Stimulated activated CD8-positive, alpha-beta memory T cell treated with anti-CD3 and anti-CD28 coated beads, Interleukin-12 subunit alpha, Interleukin-12 subunit beta, amount 100 ng/mL, for 24 hours (primary cell): ENCODE data around the gene PLEKHM3.

Experiments
- DNase-seq: peaks from one replicate; pipeline ENCODE4 v3.0.0-alpha.2; 2020; ENCODE audit errors: extremely low read depth

Gene PLEKHM3

DNA sequence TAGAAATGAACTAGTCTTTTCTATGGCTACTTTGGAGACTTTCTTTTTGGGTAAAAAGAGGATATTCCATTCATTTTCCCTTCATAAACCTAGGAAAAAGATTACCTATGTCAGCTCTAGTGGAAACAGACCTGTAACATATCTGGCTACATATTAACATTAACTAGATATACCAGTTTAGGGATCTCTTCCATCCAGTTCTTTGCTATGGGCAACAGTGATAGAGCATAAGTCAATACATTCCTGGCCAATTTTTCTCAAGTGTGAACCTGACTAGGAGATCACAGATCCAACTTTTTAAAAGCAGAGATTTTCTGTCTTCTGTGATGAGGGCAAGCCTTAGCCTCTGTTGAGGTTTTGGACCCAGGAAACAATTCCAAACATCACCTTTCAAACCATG is 34.5 kb downstream of the PLEKHM3 start:
- no peak for DNase-seq

GRCh38 chr2:207988975-207989374 is 36.4 kb downstream of the PLEKHM3 start:
- no peak for DNase-seq

- no peak for DNase-seq
These were observed 38.2 kb downstream of the PLEKHM3 start for GRCh38 chr2:207987025-207987716.

DNA sequence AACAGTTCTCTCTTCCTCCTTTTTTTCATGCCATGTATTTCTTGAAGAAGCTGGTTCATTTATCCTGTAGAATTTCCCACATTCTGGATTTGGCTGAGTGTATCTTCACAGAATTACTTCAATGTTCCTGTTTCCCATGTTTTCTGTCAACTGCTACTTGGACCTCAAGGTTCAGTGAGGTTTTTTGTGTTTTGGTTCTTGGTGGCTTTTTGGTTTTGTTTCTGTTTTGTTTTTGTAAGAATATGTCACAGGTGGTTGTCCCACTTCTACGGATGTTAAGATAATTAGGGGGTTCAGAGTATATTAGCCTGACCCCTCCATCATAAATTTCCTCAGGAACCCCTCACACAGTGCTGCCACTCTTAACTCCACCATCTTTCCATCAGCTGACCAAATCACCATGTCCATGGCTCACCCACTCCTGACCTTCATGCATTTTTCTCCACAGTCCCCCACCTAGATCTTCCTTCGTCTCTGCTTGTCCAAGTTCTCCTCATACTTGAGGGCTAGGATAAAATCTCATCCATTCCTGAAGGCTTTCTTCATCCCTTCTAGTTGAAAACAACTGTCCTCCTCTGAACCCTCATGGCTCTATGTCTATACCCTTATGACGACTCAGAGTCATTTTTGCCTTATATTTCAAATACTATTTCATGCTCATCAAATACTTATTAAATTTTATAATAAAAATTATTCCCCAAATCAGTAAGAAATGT is 40.4 kb downstream of the PLEKHM3 start:
- no peak for DNase-seq

GRCh38 chr2:207983641-207984042 is 41.7 kb downstream of the PLEKHM3 start:
- DNase-seq, result no peak

DNA sequence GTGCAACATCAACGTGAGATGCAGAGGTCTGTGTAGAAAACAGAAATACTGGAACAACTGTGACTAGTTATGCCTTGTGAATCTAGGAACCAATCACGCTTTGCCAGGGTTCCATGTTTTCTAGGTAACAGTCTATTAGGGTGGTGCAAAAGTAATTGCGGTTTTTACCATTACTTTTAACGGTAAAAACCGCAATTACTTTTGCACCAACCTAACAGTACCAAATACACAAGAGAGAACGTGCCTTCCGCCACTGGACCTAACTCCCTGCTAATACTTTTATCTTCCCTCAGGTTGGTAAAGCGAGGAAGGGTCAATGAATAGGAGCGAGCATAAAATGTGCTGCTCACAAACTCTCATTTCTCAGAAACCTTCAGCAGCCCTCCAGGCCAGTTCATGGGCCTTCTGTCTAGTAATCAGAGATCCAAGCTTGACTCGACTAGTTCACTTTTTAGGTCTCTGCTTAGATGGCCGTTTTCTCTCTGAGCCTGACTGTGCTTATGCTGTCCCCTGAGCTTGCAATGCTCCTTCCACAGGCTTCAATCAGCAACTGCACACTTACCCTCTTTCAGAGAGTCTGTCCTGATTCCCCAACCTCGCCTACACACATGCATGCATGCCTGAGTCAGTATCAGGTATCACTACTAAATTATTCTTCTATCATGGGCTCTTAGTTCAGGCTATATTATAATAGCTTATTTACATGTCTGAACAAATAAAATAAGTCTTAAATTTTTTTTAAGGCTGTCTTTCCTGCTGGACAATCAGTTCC is 47.0 kb downstream of the PLEKHM3 start:
- no peak for DNase-seq

- DNase-seq, result no peak
These were observed 49.4 kb downstream of the PLEKHM3 start for GRCh38 chr2:207975921-207976320.

- no peak for DNase-seq
These were observed 51.1 kb downstream of the PLEKHM3 start for GRCh38 chr2:207974216-207974605.

GRCh38 chr2:207970826-207971180 is 54.5 kb downstream of the PLEKHM3 start:
- no peak for DNase-seq

GRCh38 chr2:207970147-207970825 is 55.0 kb downstream of the PLEKHM3 start:
- DNase-seq, result no peak

DNA sequence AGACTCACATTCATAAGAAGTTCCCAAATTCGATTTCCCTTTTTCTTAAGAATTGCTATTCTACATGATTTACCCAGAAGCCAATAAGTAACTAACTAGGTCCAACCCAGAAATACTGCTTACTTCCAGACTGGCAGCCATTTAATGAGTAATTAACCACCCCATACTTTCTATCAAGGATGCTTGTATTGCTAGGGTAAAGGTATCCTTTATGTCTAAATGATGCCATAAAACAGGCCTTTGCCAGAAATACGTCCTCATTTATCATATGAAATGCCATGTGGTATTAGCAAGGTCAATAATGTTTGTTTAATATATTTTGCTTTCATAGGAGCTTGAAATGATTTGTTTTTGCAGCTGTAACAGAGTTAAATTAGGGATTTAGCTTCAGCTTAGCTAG is 56.1 kb downstream of the PLEKHM3 start:
- DNase-seq, result no peak

DNA sequence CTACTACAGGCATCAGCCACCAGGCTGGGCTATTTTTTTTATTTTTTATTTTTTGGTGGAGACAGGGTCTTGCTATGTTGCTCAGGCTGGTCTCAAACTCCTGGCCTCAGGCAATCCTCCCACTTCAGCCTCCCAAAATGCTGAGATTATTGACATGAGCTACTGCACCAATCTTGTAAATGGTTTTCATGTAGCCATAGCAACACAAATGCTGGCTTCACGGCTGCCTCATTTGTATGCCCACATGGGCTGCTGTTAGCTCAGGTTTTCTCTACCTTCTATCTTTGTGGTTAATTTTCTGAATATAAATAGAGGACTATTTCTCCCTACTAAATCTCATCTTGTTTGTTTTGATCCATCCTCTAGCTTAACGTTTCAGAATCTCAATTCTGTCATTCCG is 58.2 kb downstream of the PLEKHM3 start:
- DNase-seq, result no peak

DNA sequence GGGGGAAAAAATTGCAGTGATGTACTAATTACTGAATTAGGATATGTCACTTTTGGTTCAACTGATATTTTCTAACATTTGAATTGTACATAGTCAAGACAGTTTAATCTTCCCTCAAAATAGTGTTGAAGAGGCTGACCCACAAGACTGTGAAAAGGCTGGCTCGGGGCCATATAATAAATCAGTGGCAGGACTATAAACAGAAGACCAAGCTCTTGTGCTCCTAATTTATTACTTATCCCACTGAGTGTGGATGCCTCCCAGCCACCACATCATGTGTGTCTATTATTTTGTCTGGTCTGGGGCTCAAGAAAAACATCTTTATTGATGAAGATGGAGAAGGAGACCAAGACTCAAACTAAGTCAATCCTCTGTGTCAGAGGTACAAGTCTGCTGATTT is 64.4 kb downstream of the PLEKHM3 start:
- DNase-seq, result no peak

- no peak for DNase-seq
These were observed 65.2 kb downstream of the PLEKHM3 start for GRCh38 chr2:207960090-207960489.

DNA sequence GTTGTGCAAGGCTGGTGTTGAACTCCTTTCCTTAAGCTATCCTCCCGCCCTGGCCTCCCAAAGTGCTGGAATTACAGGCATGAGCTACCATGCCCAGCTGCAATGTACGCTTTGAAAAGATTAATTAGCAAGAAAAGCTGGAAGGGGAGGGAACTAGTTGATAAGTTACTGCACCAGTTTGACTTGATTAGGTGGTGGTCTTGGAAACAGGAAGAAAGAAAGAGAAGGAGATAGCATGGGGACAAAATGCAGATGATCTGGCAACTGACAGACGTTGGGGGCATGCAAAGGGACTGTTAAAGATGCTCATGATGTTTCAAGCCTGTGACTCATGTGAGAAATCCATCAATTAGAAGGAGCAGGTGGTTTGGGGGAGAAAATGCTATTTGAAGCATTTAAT is 68.6 kb downstream of the PLEKHM3 start:
- no peak for DNase-seq

DNA sequence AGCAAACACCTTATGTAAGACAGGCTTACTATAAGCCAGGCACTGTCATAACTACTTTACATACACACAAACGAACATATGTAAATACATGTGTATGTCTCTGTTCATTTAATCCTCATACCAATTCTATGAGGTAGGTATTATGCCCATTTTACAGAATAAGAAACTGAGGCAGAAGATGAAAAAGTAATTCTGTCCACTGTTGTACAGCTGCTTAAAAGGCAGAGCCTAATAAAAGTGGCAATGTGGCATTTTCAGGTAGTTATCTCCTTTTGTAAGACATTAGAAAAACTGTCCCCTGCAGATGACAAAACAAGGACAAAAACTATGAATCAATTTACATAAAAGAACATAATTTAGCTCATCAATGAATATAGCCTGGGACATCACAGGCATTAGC is 69.9 kb downstream of the PLEKHM3 start:
- no peak for DNase-seq

GRCh38 chr2:207953354-207953753 is 72.0 kb downstream of the PLEKHM3 start:
- no peak for DNase-seq

DNA sequence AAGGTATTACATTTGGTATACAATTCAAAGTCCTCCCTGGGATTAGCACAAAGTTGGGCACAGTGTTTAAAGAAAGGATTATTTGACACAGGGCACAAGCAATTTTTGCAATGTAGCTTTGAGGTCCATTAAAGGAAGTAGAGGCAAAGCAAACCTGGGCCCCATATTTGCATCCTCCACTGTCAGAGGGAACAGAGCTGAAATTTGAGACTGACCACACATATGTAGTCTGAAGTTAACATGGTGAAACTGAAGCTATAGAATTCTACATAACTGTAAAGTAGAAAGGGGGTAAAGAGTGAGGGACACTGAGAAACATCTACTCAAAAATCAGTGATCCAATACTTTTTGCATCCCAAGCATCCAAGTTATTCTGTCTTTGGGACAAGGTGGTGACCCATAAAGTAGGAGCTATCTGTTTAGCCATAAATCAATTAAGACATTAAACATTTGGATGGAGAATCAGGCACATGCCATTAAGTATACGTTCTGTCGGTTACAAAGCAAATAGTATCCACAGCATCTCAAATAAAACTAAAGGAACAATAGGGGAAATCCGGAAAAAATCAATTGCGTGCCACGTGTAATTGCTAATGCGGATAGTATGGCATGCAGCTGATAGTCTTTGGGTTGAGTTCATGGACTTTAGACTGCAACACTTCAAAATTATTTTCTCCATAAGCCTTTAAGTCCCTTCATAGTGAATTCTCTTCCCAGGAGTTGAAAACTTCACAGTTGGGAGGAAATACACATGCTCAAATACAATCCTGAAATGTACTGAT is 72.6 kb downstream of the PLEKHM3 start:
- no peak for DNase-seq

- no peak for DNase-seq
These were observed 73.4 kb downstream of the PLEKHM3 start for GRCh38 chr2:207951734-207952470.

DNA sequence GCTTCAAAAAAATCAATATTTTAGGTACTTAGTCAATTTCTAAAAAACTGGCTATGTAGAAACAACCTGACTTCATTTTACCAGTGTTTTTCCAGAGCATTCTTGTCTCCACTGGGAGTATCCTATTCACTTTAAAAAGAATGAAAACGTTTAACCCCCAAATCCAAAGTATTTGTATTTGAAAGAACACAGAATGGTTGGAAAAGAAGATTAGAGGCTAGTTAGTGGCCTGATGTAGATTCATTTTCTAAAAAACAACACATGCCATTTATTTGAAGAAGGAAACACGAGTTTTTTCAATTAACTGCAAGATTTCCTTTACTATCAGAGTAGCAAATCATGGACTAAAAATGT is 74.6 kb downstream of the PLEKHM3 start:
- DNase-seq, result no peak
